H9 (cell line): ENCODE data around the gene TMEM125. TPM values are rescaled to one million over a fixed set of nuclear protein-coding genes. Genes with fewer than 3 reads are reported as not detected.

Experiments used
- DNase-seq: peaks from one replicate; pipeline ENCODE4 v3.0.0-alpha.2; 2017
- H2AFZ ChIP-seq: one replicate; pipeline ENCODE4 v1.6.1; 2013; ENCODE audit warnings: mild to moderate bottlenecking, low read length, control low read depth, moderate library complexity
- H2AK5ac ChIP-seq: 2 replicates; pipeline ENCODE4 v1.6.1; 2013; ENCODE audit warnings: low read length, control low read depth, mixed read lengths; ENCODE audit not compliant: insufficient read length
- H2BK120ac ChIP-seq: one replicate; pipeline ENCODE4 v1.6.1; 2013; ENCODE audit warnings: low read depth, mild to moderate bottlenecking, low read length, control low read depth, inconsistent platforms; ENCODE audit not compliant: poor library complexity, severe bottlenecking
- H2BK12ac ChIP-seq: 2 replicates; pipeline ENCODE4 v1.6.1; 2013; ENCODE audit warnings: low read length, control low read depth, mixed read lengths, low read depth; ENCODE audit not compliant: insufficient read length
- H2BK15ac ChIP-seq: 2 replicates; pipeline ENCODE4 v1.6.1; 2013; ENCODE audit warnings: low read depth, low read length, control low read depth
- H2BK20ac ChIP-seq: one replicate; pipeline ENCODE4 v1.6.1; 2013; ENCODE audit warnings: low read depth, mild to moderate bottlenecking, low read length, control low read depth, inconsistent platforms; ENCODE audit not compliant: poor library complexity, severe bottlenecking
- H2BK5ac ChIP-seq: 2 replicates; pipeline ENCODE4 v1.6.1; 2013; ENCODE audit warnings: low read length, control low read depth, mixed read lengths; ENCODE audit not compliant: insufficient read length
- H3K14ac ChIP-seq: 2 replicates; pipeline ENCODE4 v1.6.1; 2013; ENCODE audit warnings: low read length, control low read depth; ENCODE audit not compliant: insufficient read depth
- H3K18ac ChIP-seq: 2 replicates; pipeline ENCODE4 v1.6.1; 2013; ENCODE audit warnings: low read depth, mild to moderate bottlenecking, mixed read lengths, low read length, control low read depth; ENCODE audit not compliant: insufficient read length
- H3K23ac ChIP-seq: 2 replicates; pipeline ENCODE4 v1.6.1; 2013; ENCODE audit warnings: low read length, control low read depth, mixed read lengths, low read depth; ENCODE audit not compliant: insufficient read length
- H3K23me2 ChIP-seq: 2 replicates; pipeline ENCODE4 v1.6.1; 2013; ENCODE audit warnings: low read depth, mild to moderate bottlenecking, mixed read lengths, low read length, control low read depth; ENCODE audit not compliant: insufficient read length, poor library complexity, severe bottlenecking
- H3K27ac ChIP-seq: 2 replicates; pipeline ENCODE4 v1.5.1; 2013; ENCODE audit warnings: low read length, control low read depth, mixed read lengths, low read depth; ENCODE audit not compliant: insufficient read length
- H3K27me3 ChIP-seq: 2 replicates; pipeline ENCODE4 v1.6.1; 2013; ENCODE audit warnings: low read length, control low read depth, inconsistent platforms; ENCODE audit not compliant: insufficient read depth
- H3K4ac ChIP-seq: 2 replicates; pipeline ENCODE4 v1.6.1; 2013; ENCODE audit warnings: low read depth, mild to moderate bottlenecking, control low read depth, inconsistent platforms, low read length, moderate library complexity
- H3K4me1 ChIP-seq: 2 replicates; pipeline ENCODE4 v1.6.1; 2013; ENCODE audit warnings: low read length, control low read depth, inconsistent platforms; ENCODE audit not compliant: insufficient read depth
- H3K4me2 ChIP-seq: 2 replicates; pipeline ENCODE4 v1.6.1; 2013; ENCODE audit warnings: low read length, control low read depth, mixed read lengths; ENCODE audit not compliant: insufficient read length, insufficient read depth
- H3K56ac ChIP-seq: 2 replicates; pipeline ENCODE4 v1.6.1; 2013; ENCODE audit warnings: low read depth, mild to moderate bottlenecking, mixed read lengths, low read length, control low read depth; ENCODE audit not compliant: insufficient read length
- H3K79me1 ChIP-seq: 2 replicates; pipeline ENCODE4 v1.6.1; 2013; ENCODE audit warnings: low read depth, mild to moderate bottlenecking, moderate library complexity, low read length, control low read depth, inconsistent platforms; ENCODE audit not compliant: insufficient read depth, poor library complexity, severe bottlenecking
- H3K79me2 ChIP-seq: 2 replicates; pipeline ENCODE4 v1.6.1; 2013; ENCODE audit warnings: low read length, control low read depth, inconsistent platforms; ENCODE audit not compliant: insufficient read depth
- H3K9ac ChIP-seq: 2 replicates; pipeline ENCODE4 v1.6.1; 2013; ENCODE audit warnings: low read length, control low read depth, mixed read lengths; ENCODE audit not compliant: insufficient read length; ENCODE audit errors: extremely low read depth
- H3K9me3 ChIP-seq: one replicate; pipeline ENCODE4 v1.6.1; 2013; ENCODE audit warnings: low read depth, low read length, inconsistent platforms; ENCODE audit not compliant: control insufficient read depth
- H3T11ph ChIP-seq: one replicate; pipeline ENCODE4 v1.6.1; 2013; ENCODE audit warnings: mild to moderate bottlenecking, low read length, control low read depth, inconsistent platforms
- H4K20me1 ChIP-seq: one replicate; pipeline ENCODE4 v1.6.1; 2013; ENCODE audit not compliant: control insufficient read depth, insufficient read length, insufficient read depth
- H4K5ac ChIP-seq: 2 replicates; pipeline ENCODE4 v1.6.1; 2013; ENCODE audit warnings: low read depth, mild to moderate bottlenecking, mixed read lengths, low read length, control low read depth; ENCODE audit not compliant: insufficient read length
- H4K8ac ChIP-seq: replicated peaks from 2 replicates; pipeline ENCODE4 v1.6.1; 2013; ENCODE audit warnings: low read length, control low read depth, mixed read lengths, low read depth; ENCODE audit not compliant: insufficient read length
- H4K91ac ChIP-seq: 2 replicates; pipeline ENCODE4 v1.6.1; 2013; ENCODE audit warnings: low read depth, mild to moderate bottlenecking, moderate library complexity, mixed read lengths, low read length, control low read depth; ENCODE audit not compliant: insufficient read length
- H3K27ac Mint-ChIP-seq, 3 experiments: 2 replicates in 2 of 3; 3 replicates in 1 of 3; pipeline ENCODE4 v1.8.0; 2020 to 2021; ENCODE audit warnings: mixed read lengths in 3 of 3, mild to moderate bottlenecking in 1 of 3, moderate library complexity in 1 of 3
- H3K27me3 Mint-ChIP-seq: 2 replicates; pipeline ENCODE4 v1.8.0; 2021; ENCODE audit warnings: low read depth, mild to moderate bottlenecking, moderate library complexity, mixed read lengths
- H3K36me3 Mint-ChIP-seq, 3 experiments: 2 replicates in 2 of 3; 3 replicates in 1 of 3; pipeline ENCODE4 v1.8.0; 2020 to 2021; ENCODE audit warnings: low read depth in 3 of 3, mixed read lengths in 3 of 3; ENCODE audit not compliant: insufficient read depth in 1 of 3
- H3K4me1 Mint-ChIP-seq, 2 experiments: 2 replicates each; pipeline ENCODE4 v1.8.0; 2020; ENCODE audit warnings: mixed read lengths in 2 of 2
- H3K4me3 Mint-ChIP-seq, 2 experiments: 2 replicates in 1 of 2; 3 replicates in 1 of 2; pipeline ENCODE4 v1.8.0; 2020 to 2021; ENCODE audit warnings: mild to moderate bottlenecking in 2 of 2, mixed read lengths in 2 of 2, moderate library complexity in 1 of 2
- H3K9me3 Mint-ChIP-seq, 2 experiments: 2 replicates in 1 of 2; 3 replicates in 1 of 2; pipeline ENCODE4 v1.8.0; 2020; ENCODE audit warnings: mild to moderate bottlenecking in 2 of 2, mixed read lengths in 2 of 2, moderate library complexity in 1 of 2
- WGBS: extraction: QIAGEN DNeasy Blood & Tissue Kit; methylation state at CpG from one replicate; pipeline ENCODE4 v1.1.7; 2013; ENCODE audit warnings: missing lambda C conversion rate, low lambda C conversion rate, mixed read lengths; ENCODE audit not compliant: insufficient read length; ENCODE audit errors: extremely low coverage; 5-methylcytosine and 5-hydroxymethylcytosine counted together
- total RNA-seq: library from RNA; stranded (reverse); gene quantifications from 2 replicates; pipeline ENCODE4 v1.2.1, GENCODE V29; 2021
- TF ChIP-seq, protein P1 (sequence below): fragments of 200-600 bp; sonication (generic); conservative IDR thresholded peaks from 3 replicates; pipeline ENCODE4 v1.8.0; 2021; ENCODE audit warnings: antibody characterized with exemption, mild to moderate bottlenecking

The TMEM125 gene
- total RNA-seq, 1 experiment from 2014 or later = 19.6 TPM

DNA sequence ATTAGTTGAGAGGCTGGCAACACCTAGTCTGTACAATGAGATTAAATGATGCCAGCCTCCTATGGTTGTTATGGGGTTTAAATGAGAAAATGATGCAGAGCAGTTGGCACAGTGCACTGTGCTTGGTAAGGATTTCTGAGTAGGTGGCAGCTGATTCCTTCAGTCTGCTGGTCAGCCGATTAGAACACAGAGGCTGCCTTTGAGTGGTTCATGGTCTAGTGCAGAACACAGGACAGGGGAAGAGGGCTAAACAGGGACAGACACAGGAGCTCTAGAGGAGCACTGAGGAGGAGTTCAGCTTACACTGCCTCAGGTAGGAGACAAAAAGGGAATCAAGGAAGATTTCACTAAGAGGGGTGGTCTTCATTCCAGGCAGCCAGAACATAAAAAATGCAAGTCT lies 32.4 kb downstream of the TMEM125 start:
- TF ChIP-seq, protein P1, sequence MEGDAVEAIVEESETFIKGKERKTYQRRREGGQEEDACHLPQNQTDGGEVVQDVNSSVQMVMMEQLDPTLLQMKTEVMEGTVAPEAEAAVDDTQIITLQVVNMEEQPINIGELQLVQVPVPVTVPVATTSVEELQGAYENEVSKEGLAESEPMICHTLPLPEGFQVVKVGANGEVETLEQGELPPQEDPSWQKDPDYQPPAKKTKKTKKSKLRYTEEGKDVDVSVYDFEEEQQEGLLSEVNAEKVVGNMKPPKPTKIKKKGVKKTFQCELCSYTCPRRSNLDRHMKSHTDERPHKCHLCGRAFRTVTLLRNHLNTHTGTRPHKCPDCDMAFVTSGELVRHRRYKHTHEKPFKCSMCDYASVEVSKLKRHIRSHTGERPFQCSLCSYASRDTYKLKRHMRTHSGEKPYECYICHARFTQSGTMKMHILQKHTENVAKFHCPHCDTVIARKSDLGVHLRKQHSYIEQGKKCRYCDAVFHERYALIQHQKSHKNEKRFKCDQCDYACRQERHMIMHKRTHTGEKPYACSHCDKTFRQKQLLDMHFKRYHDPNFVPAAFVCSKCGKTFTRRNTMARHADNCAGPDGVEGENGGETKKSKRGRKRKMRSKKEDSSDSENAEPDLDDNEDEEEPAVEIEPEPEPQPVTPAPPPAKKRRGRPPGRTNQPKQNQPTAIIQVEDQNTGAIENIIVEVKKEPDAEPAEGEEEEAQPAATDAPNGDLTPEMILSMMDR = no peak
- Histone ChIP-seq H3K23ac (no peak overlapping the region), H3T11ph (no peak overlapping the region), H3K4ac (no peak overlapping the region), H3K23me2 (no peaks in the 10 kb centered on the region), H3K9ac (no peak overlapping the region), H4K8ac (no peak overlapping the region), H3K9me3 (no peaks in the 10 kb centered on the region), H3K27ac (no peak overlapping the region), H4K20me1 (no peaks in the 10 kb centered on the region), H3K4me2 (no peak overlapping the region), H2BK12ac (no peak overlapping the region), H3K14ac (no peak overlapping the region), H2AFZ (no peak overlapping the region), H4K91ac (no peak overlapping the region), H3K4me1 (no peaks in the 10 kb centered on the region; the same call in 1 of the 2 replicates), H2AK5ac (no peak overlapping the region), H3K18ac (no peak overlapping the region), H2BK120ac (no peak overlapping the region), H3K79me2 (no peaks in the 10 kb centered on the region), H4K5ac (no peak overlapping the region), H3K27me3 (no peaks in the 10 kb centered on the region), H2BK15ac (no peak overlapping the region), H3K56ac (no peak overlapping the region), H2BK20ac (no peak overlapping the region), H3K79me1 (no peaks in the 10 kb centered on the region), H2BK5ac (no peak overlapping the region)
- no peak overlapping the region for H3K4me3 Mint-ChIP-seq
- H3K27me3 Mint-ChIP-seq = peaks cover 9% of the 10 kb centered on the region
- H3K4me1 Mint-ChIP-seq = peaks cover 27 to 40% of the 10 kb centered on the region in 2 experiments
- peak overlapping the region in 1 of 3 experiments; percentile 10; a peak in 2 of 7 replicates for H3K27ac Mint-ChIP-seq
- H3K36me3 Mint-ChIP-seq = no peaks in the 10 kb centered on the region; a peak in 1 of 7 replicates
- H3K9me3 Mint-ChIP-seq = no peaks in the 10 kb centered on the region
- no peak for DNase-seq
- no CpG with 5 or more reads among the region's 1 CpG for WGBS
